HepG2 (cell line): Measurements from ENCODE around the gene EPHA1. TPM values are rescaled to one million over a fixed set of nuclear protein-coding genes. Genes with fewer than 3 reads are reported as not detected.

Experiments
- ATAC-seq: fragments of 200-7000 bp; cut with Tn5 transposase; 3 replicates; pipeline ENCODE4 v1.9.1; 2020; ENCODE audit warnings: mild to moderate bottlenecking, moderate library complexity
- BruUV-seq: library from RNA; stranded (reverse); fragments of 400-500 nt; replicated peaks from 2 replicates; lab custom pipeline; 2021; lab: Mats Ljungman, UMichigan
- CTCF ChIA-PET: fragments of 300-600 bp; formaldehyde crosslinking; extraction: SDS; loops from one replicate; lab custom pipeline; 2021; ENCODE audit warnings: low total read pairs, inconsistent platforms, low intra/inter-chr PET ratio; lab: Yijun Ruan, JAX
- POLR2A ChIA-PET: fragments of 350-600 bp; sonication (Branson Sonifier 250); formaldehyde crosslinking; loops from one replicate; lab custom pipeline; 2020; ENCODE audit warnings: antibody characterized with exemption, inconsistent platforms; lab: Yijun Ruan, JAX
- DNase-seq: peaks from one replicate; pipeline ENCODE4 v3.0.0-alpha.2; 2015; ENCODE audit warnings: low spot score
- FAIRE-seq: peaks from 3 replicates; lab custom pipeline; 2011; peaks lifted over from hg19 to GRCh38; lab: Jason Lieb, UNC
- H2AFZ ChIP-seq: one replicate; pipeline ENCODE4 v1.6.1; 2011; ENCODE audit warnings: low read length, inconsistent platforms
- H3K27ac ChIP-seq: fragments of 300-600 bp; 3 replicates; pipeline ENCODE4 v1.8.0; 2011; ENCODE audit warnings: mixed run types, mild to moderate bottlenecking, mixed read lengths, low read length, inconsistent platforms; ENCODE audit not compliant: insufficient read depth; ENCODE audit errors: extremely low read length
- H3K27me3 ChIP-seq, 2 experiments: fragments of 200-600 bp in 1 of 2; 2 replicates in 1 of 2; 3 replicates in 1 of 2; pipeline versions ENCODE4 v1.6.0 to v1.8.0; 2011; ENCODE audit warnings: low read length in 2 of 2, mild to moderate bottlenecking in 2 of 2, moderate library complexity in 2 of 2, inconsistent platforms in 1 of 2; ENCODE audit not compliant: insufficient read depth in 2 of 2, control insufficient read depth in 1 of 2
- H3K36me3 ChIP-seq, 2 experiments: fragments of 200-600 bp in 1 of 2; replicated peaks in 1 of 2; 2 replicates in 1 of 2; 3 replicates in 1 of 2; pipeline versions ENCODE4 v1.5.1 to v1.8.0; 2011; ENCODE audit warnings: low read length in 2 of 2, inconsistent platforms in 1 of 2; ENCODE audit not compliant: insufficient read depth in 2 of 2, control insufficient read depth in 1 of 2
- H3K4me1 ChIP-seq: 2 replicates; pipeline ENCODE4 v1.5.1; 2012; ENCODE audit warnings: low read length, inconsistent platforms; ENCODE audit not compliant: insufficient read depth
- H3K4me2 ChIP-seq: 2 replicates; pipeline ENCODE4 v1.6.0; 2011; ENCODE audit warnings: low read depth, low read length, inconsistent platforms
- H3K4me3 ChIP-seq, 3 experiments: fragments of 200-600 bp in 1 of 3; sonication (generic), shearing (Covaris generic) in 1 of 3; replicated peaks in 1 of 3; 2 replicates each; pipeline ENCODE4 v1.5.1; 2011 to 2016; ENCODE audit warnings: low read length in 3 of 3, inconsistent platforms in 2 of 3, low read depth in 2 of 3, mild to moderate bottlenecking in 2 of 3, control low read depth in 1 of 3, mixed read lengths in 1 of 3; ENCODE audit not compliant: insufficient read depth in 1 of 3
- H3K79me2 ChIP-seq: one replicate; pipeline ENCODE4 v1.6.1; 2011; ENCODE audit warnings: low read length, inconsistent platforms; ENCODE audit not compliant: insufficient read depth
- H3K9ac ChIP-seq: 2 replicates; pipeline ENCODE4 v1.6.0; 2011; ENCODE audit warnings: mild to moderate bottlenecking, low read depth, low read length, inconsistent platforms; ENCODE audit not compliant: insufficient read depth
- H3K9me3 ChIP-seq: 2 replicates; pipeline ENCODE4 v1.5.1; 2012; ENCODE audit warnings: mild to moderate bottlenecking, low read length
- H4K20me1 ChIP-seq: 2 replicates; pipeline ENCODE4 v1.6.0; 2011; ENCODE audit warnings: inconsistent platforms, mild to moderate bottlenecking, low read length, moderate library complexity; ENCODE audit not compliant: insufficient read depth
- PHF5A ChIP-seq: IDR thresholded peaks from one replicate; pipeline ENCODE4 v1.6.1; 2018; ENCODE audit warnings: low read depth, missing genetic modification reagents; ENCODE audit not compliant: unreplicated experiment
- PPARG ChIP-seq: conservative IDR thresholded peaks from 2 replicates; pipeline ENCODE4 v1.6.1; 2016; ENCODE audit warnings: missing biosample characterization, missing genetic modification reagents
- PRDM15 ChIP-seq: sonication (generic); formaldehyde crosslinking; IDR thresholded peaks from 2 replicates; pipeline ENCODE4 v1.4.0; 2020; ENCODE audit warnings: missing genetic modification reagents
- RFXAP ChIP-seq: sonication (generic); formaldehyde crosslinking; IDR thresholded peaks from 2 replicates; pipeline ENCODE4 v1.4.0; 2020; ENCODE audit warnings: missing genetic modification reagents, borderline replicate concordance
- RXRA ChIP-seq: sonication (generic); formaldehyde crosslinking; IDR thresholded peaks from 2 replicates; pipeline ENCODE4 v1.5.1; 2020; ENCODE audit warnings: missing genetic modification reagents
- ZFAT ChIP-seq: sonication (generic); formaldehyde crosslinking; conservative IDR thresholded peaks from 2 replicates; pipeline ENCODE4 v1.8.1; 2023; ENCODE audit warnings: missing genetic modification reagents, inconsistent platforms
- ZNF296 ChIP-seq: sonication (generic); formaldehyde crosslinking; conservative IDR thresholded peaks from 2 replicates; pipeline ENCODE4 v1.5.0; 2020; ENCODE audit warnings: mild to moderate bottlenecking, missing genetic modification reagents
- ZNF614 ChIP-seq: IDR thresholded peaks from 2 replicates; pipeline ENCODE4 v1.6.1; 2018; ENCODE audit warnings: missing biosample characterization, missing genetic modification reagents, inconsistent platforms, borderline replicate concordance
- ZNF781 ChIP-seq: sonication (generic); formaldehyde crosslinking; IDR thresholded peaks from 2 replicates; pipeline ENCODE4 v1.5.1; 2020; ENCODE audit warnings: borderline replicate concordance, mild to moderate bottlenecking, missing genetic modification reagents; ENCODE audit errors: not compliant biosample characterization
- ZNF784 ChIP-seq: sonication (generic); formaldehyde crosslinking; IDR thresholded peaks from 2 replicates; pipeline ENCODE4 v1.5.1; 2020; ENCODE audit warnings: missing genetic modification reagents, mild to moderate bottlenecking, borderline replicate concordance
- WGBS: methylation state at CpG from one replicate; pipeline ENCODE4 v1.1.6; 2017; ENCODE audit warnings: low lambda C conversion rate; 5-methylcytosine and 5-hydroxymethylcytosine counted together
- in situ Hi-C: cut with HindIII; loops from 2 replicates; pipeline ENCODE4 v1.10.0; 2017; ENCODE audit warnings: low pct_unique_long_range_greater_than_20kb; ENCODE audit not compliant: extremely low pct_ligation_motif_present
- intact Hi-C: fragments of 100-400 bp; cut with micrococcal nuclease; formaldehyde crosslinking; loops from one replicate; pipeline ENCODE4 v1.10.0; 2022; ENCODE audit not compliant: unreplicated experiment
- polyA plus RNA-seq, 8 experiments: library from polyadenylated mRNA; depleted of rRNA in 3 of 8; stranded (reverse) in 7 of 8; unstranded in 1 of 8; fragments of >200 nt; fragmentation: Illumina TruSeq in 4 of 8; extraction: Trizol in 4 of 8; gene quantifications; 2 replicates each; pipeline versions ENCODE4 v1.2.1 to v1.2.3, GENCODE V29; 2011 to 2016; ENCODE audit warnings: low read depth in 4 of 8, missing spikeins in 1 of 8, mixed read lengths in 1 of 8; ENCODE audit not compliant: insufficient read depth in 1 of 8
- total RNA-seq, 5 experiments: library from RNA; depleted of rRNA; stranded (reverse); fragments of >200 nt; fragmentation: Illumina TruSeq; extraction: Trizol; gene quantifications; 2 replicates each; pipeline ENCODE4 v1.2.3, GENCODE V29; 2016; ENCODE audit warnings: low read depth in 1 of 5
- TF ChIP-seq, protein P1 (sequence below): sonication (generic); formaldehyde crosslinking; IDR thresholded peaks from 2 replicates; pipeline ENCODE4 v1.5.0; 2020; ENCODE audit warnings: mild to moderate bottlenecking, missing genetic modification reagents, borderline replicate concordance

EPHA1 gene
- total and polyA plus RNA-seq, 2 of the 13 experiments (the other 11 are each of a cell fraction or from before 2014, with no cell fraction given): 4.6 to 17.1 TPM

GRCh38 chr7:143437578-143437977 is 28.9 kb upstream of the EPHA1 start:
- H3K4me2 ChIP-seq: no peak overlapping the region
- no peak overlapping the region for H3K9ac ChIP-seq
- 0 out of 5 replicates have a peak, but pooled peaks cover 0 to 3% of the 10 kb centered on the region in 2 experiments for H3K27me3 ChIP-seq
- TF ChIP-seq ZNF784 (CRISPR knock-in tag) (no peak), ZNF296 (CRISPR knock-in tag) (no peak), PPARG (CRISPR knock-in tag) (no peak), ZNF781 (CRISPR knock-in tag) (no peak), RFXAP (CRISPR knock-in tag) (no peak)
- DNase-seq (no peak), FAIRE-seq (no peak), ATAC-seq (no peak)
- no peaks in the 10 kb centered on the region for H3K4me1 ChIP-seq
- no peak overlapping the region for H3K27ac ChIP-seq
- H3K36me3 ChIP-seq: no peaks in the 10 kb centered on the region
- no peaks in the 10 kb centered on the region for H3K9me3 ChIP-seq
- no peaks in the 10 kb centered on the region for H4K20me1 ChIP-seq
- intact Hi-C loops (no loop called here), in situ Hi-C loops (no loop called here)
- H2AFZ ChIP-seq: no peak overlapping the region
- H3K4me3 ChIP-seq: no peak overlapping the region
- POLR2A ChIA-PET: no interaction called here
- no TSS peak for BruUV-seq
- 21% methylated on average over 4 of the region's 4 CpGs for WGBS
- H3K79me2 ChIP-seq: no peaks in the 10 kb centered on the region
- CTCF ChIA-PET: no interaction called here

- in situ Hi-C loops (no loop called here), intact Hi-C loops (no loop called here)
- no peak overlapping the region for H3K9ac ChIP-seq
- ATAC-seq: no peak
- 0 out of 5 replicates have a peak, but pooled peaks cover 0 to 3% of the 10 kb centered on the region in 2 experiments for H3K27me3 ChIP-seq
- H3K4me1 ChIP-seq: no peaks in the 10 kb centered on the region
- ChIA-PET POLR2A (no interaction called here), CTCF (no interaction called here)
- H3K4me3 ChIP-seq: no peak overlapping the region
- no peaks in the 10 kb centered on the region for H3K79me2 ChIP-seq
- no peak for FAIRE-seq
- no peak overlapping the region for H3K4me2 ChIP-seq
- no peak overlapping the region for H3K27ac ChIP-seq
- H3K36me3 ChIP-seq: no peaks in the 10 kb centered on the region
- WGBS: 38% methylated on average over 3 of the region's 3 CpGs
- DNase-seq: no peak
- no peaks in the 10 kb centered on the region for H3K9me3 ChIP-seq
- H4K20me1 ChIP-seq: no peaks in the 10 kb centered on the region
- no peak overlapping the region for H2AFZ ChIP-seq
- BruUV-seq: no TSS peak
- TF ChIP-seq ZFAT (CRISPR knock-in tag) (no peak), PRDM15 (CRISPR knock-in tag) (no peak), RXRA (CRISPR knock-in tag) (no peak), ZNF614 (CRISPR knock-in tag) (no peak), PHF5A (CRISPR knock-in tag) (no peak)
- TF ChIP-seq, protein P1, sequence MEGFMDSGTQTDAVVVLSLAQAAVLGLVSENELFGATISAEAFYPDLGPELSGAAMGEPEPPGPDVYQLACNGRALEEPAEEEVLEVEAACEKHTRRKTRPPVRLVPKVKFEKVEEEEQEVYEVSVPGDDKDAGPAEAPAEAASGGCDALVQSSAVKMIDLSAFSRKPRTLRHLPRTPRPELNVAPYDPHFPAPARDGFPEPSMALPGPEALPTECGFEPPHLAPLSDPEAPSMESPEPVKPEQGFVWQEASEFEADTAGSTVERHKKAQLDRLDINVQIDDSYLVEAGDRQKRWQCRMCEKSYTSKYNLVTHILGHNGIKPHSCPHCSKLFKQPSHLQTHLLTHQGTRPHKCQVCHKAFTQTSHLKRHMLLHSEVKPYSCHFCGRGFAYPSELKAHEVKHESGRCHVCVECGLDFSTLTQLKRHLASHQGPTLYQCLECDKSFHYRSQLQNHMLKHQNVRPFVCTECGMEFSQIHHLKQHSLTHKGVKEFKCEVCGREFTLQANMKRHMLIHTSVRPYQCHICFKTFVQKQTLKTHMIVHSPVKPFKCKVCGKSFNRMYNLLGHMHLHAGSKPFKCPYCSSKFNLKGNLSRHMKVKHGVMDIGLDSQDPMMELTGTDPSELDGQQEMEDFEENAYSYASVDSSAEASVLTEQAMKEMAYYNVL (CRISPR knock-in tag): no peak
These were observed 27.8 kb upstream of the EPHA1 start for GRCh38 chr7:143436325-143436946.
